H1 (cell line): ENCODE results near the gene CREB3L1. TPM values are rescaled to one million over a fixed set of nuclear protein-coding genes. Genes with fewer than 3 reads are reported as not detected.

ENCODE experiments used
- CTCF ChIA-PET: fragments of 300-600 bp; sonication (Branson Sonifier 250); formaldehyde crosslinking; loops from one replicate; lab custom pipeline; 2021; ENCODE audit not compliant: partially characterized antibody; lab: Charles Lee
- POLR2A ChIA-PET: fragments of 300-600 bp; sonication (Branson Sonifier 250); formaldehyde crosslinking; loops from one replicate; lab custom pipeline; 2021; ENCODE audit warnings: inconsistent platforms; ENCODE audit not compliant: partially characterized antibody; lab: Charles Lee
- DNase-seq, 2 experiments: peaks; one replicate each; pipeline versions ENCODE4 v3.0.0 to v3.0.0-alpha.2; 2010 to 2022; ENCODE audit warnings: low spot score in 2 of 2, low read depth in 1 of 2, mixed read lengths in 1 of 2
- FAIRE-seq: peaks from 2 replicates; lab custom pipeline; 2011; peaks lifted over from hg19 to GRCh38; lab: Jason Lieb, UNC
- H2AFZ ChIP-seq: 2 replicates; pipeline ENCODE4 v1.8.1; 2012; ENCODE audit warnings: low read length, inconsistent platforms
- H2AK5ac ChIP-seq: 2 replicates; pipeline ENCODE4 v1.6.1; 2013; ENCODE audit warnings: low read depth, low read length
- H2BK120ac ChIP-seq: replicated peaks from 2 replicates; pipeline ENCODE3; 2013; ENCODE audit warnings: low read depth, low read length, inconsistent platforms
- H2BK12ac ChIP-seq: 2 replicates; pipeline ENCODE4 v1.6.1; 2013; ENCODE audit warnings: low read depth, low read length
- H2BK15ac ChIP-seq: 2 replicates; pipeline ENCODE4 v1.6.1; 2013; ENCODE audit warnings: low read length
- H2BK20ac ChIP-seq: 2 replicates; pipeline ENCODE4 v1.6.1; 2013; ENCODE audit warnings: low read length
- H2BK5ac ChIP-seq: 2 replicates; pipeline ENCODE4 v1.6.1; 2013; ENCODE audit warnings: low read depth, low read length
- H3K14ac ChIP-seq: 2 replicates; pipeline ENCODE4 v1.6.1; 2013; ENCODE audit warnings: inconsistent platforms; ENCODE audit not compliant: insufficient read length
- H3K18ac ChIP-seq: 2 replicates; pipeline ENCODE4 v1.6.1; 2013; ENCODE audit warnings: low read length; ENCODE audit errors: extremely low read depth
- H3K23ac ChIP-seq: 2 replicates; pipeline ENCODE4 v1.6.1; 2013; ENCODE audit warnings: inconsistent platforms; ENCODE audit not compliant: insufficient read length
- H3K23me2 ChIP-seq: 2 replicates; pipeline ENCODE4 v1.6.1; 2013; ENCODE audit warnings: low read depth, low read length
- H3K27ac ChIP-seq: 2 replicates; pipeline ENCODE4 v1.6.1; 2011; ENCODE audit warnings: low read depth, low read length, inconsistent platforms
- H3K27me3 ChIP-seq, 4 experiments: replicated peaks in 1 of 4; 1 replicate in 1 of 4; 2 replicates in 3 of 4; pipeline versions ENCODE4 v1.6.1 to v1.8.1; 2011 to 2013; ENCODE audit warnings: low read length in 3 of 4, mild to moderate bottlenecking in 3 of 4, inconsistent platforms in 2 of 4, mixed read lengths in 2 of 4, moderate library complexity in 1 of 4; ENCODE audit not compliant: control insufficient read depth in 3 of 4, insufficient read depth in 3 of 4; ENCODE audit errors: extremely low read depth in 1 of 4
- H3K36me3 ChIP-seq, 4 experiments: 2 replicates each; pipeline versions ENCODE4 v1.6.1 to v1.8.1; 2011 to 2013; ENCODE audit warnings: mild to moderate bottlenecking in 4 of 4, low read length in 3 of 4, moderate library complexity in 2 of 4, control low read depth in 1 of 4, inconsistent platforms in 1 of 4; ENCODE audit not compliant: insufficient read depth in 4 of 4, control insufficient read depth in 2 of 4
- H3K4ac ChIP-seq: replicated peaks from 2 replicates; pipeline ENCODE3; 2013; ENCODE audit warnings: low read length, low read depth, mixed read lengths, inconsistent platforms; ENCODE audit not compliant: insufficient read length
- H3K4me1 ChIP-seq, 4 experiments: replicated peaks in 1 of 4; 1 replicate in 1 of 4; 2 replicates in 3 of 4; pipeline versions ENCODE4 v1.6.1 to v1.8.1; 2011 to 2013; ENCODE audit warnings: low read length in 3 of 4, inconsistent platforms in 2 of 4, mixed read lengths in 1 of 4; ENCODE audit not compliant: insufficient read depth in 4 of 4, control insufficient read depth in 3 of 4
- H3K4me2 ChIP-seq, 2 experiments: 2 replicates each; pipeline versions ENCODE4 v1.6.1 to v1.8.1; 2011 to 2013; ENCODE audit warnings: low read depth in 2 of 2, low read length in 2 of 2, control low read depth in 1 of 2, inconsistent platforms in 1 of 2, mild to moderate bottlenecking in 1 of 2; ENCODE audit not compliant: insufficient read depth in 1 of 2
- H3K4me3 ChIP-seq, 4 experiments: fragments of 200-600, 300-600 bp in 1 of 4; sonication (generic), shearing (Covaris generic), sonication (Bioruptor Twin) in 1 of 4; 2 replicates each; pipeline versions ENCODE4 v1.5.1 to v1.8.1; 2011 to 2016; ENCODE audit warnings: low read length in 4 of 4, low read depth in 3 of 4, control low read depth in 2 of 4, inconsistent platforms in 2 of 4, mild to moderate bottlenecking in 2 of 4, mixed read lengths in 1 of 4, moderate library complexity in 1 of 4; ENCODE audit not compliant: insufficient read depth in 2 of 4; ENCODE audit errors: extremely low read depth in 1 of 4
- H3K56ac ChIP-seq: replicated peaks from 2 replicates; pipeline ENCODE3; 2013; ENCODE audit warnings: low read depth, mild to moderate bottlenecking, mixed read lengths, low read length, inconsistent platforms; ENCODE audit not compliant: insufficient read length
- H3K79me1 ChIP-seq: 2 replicates; pipeline ENCODE4 v1.6.1; 2013; ENCODE audit warnings: low read depth, low read length, control low read depth
- H3K79me2 ChIP-seq, 2 experiments: 2 replicates each; pipeline versions ENCODE4 v1.6.1 to v1.8.1; 2012 to 2013; ENCODE audit warnings: low read length in 2 of 2, mild to moderate bottlenecking in 2 of 2, inconsistent platforms in 1 of 2; ENCODE audit not compliant: insufficient read depth in 2 of 2, control insufficient read depth in 1 of 2
- H3K9ac ChIP-seq, 4 experiments: replicated peaks in 1 of 4; 1 replicate in 1 of 4; 2 replicates in 3 of 4; pipeline versions ENCODE4 v1.6.1 to v1.8.1; 2011 to 2013; ENCODE audit warnings: low read depth in 3 of 4, low read length in 3 of 4, control low read depth in 2 of 4, mild to moderate bottlenecking in 2 of 4, moderate library complexity in 2 of 4, inconsistent platforms in 1 of 4; ENCODE audit errors: extremely low read depth in 1 of 4
- H3K9me3 ChIP-seq, 2 experiments: 2 replicates each; pipeline versions ENCODE4 v1.6.1 to v1.8.1; 2012 to 2013; ENCODE audit warnings: mild to moderate bottlenecking in 2 of 2, moderate library complexity in 2 of 2, control low read depth in 1 of 2, inconsistent platforms in 1 of 2, low read depth in 1 of 2, low read length in 1 of 2, mixed read lengths in 1 of 2; ENCODE audit not compliant: insufficient read depth in 2 of 2
- H4K20me1 ChIP-seq, 2 experiments: replicated peaks in 1 of 2; 2 replicates each; pipeline versions ENCODE3 to v1.8.1; 2011 to 2013; ENCODE audit warnings: inconsistent platforms in 2 of 2, low read length in 2 of 2, mild to moderate bottlenecking in 1 of 2; ENCODE audit not compliant: insufficient read depth in 2 of 2, control insufficient read depth in 1 of 2
- H4K5ac ChIP-seq: 2 replicates; pipeline ENCODE4 v1.6.1; 2013; ENCODE audit warnings: low read length, low read depth, mixed read lengths, inconsistent platforms; ENCODE audit not compliant: insufficient read length
- H4K8ac ChIP-seq: 2 replicates; pipeline ENCODE4 v1.8.0; 2013; ENCODE audit warnings: mild to moderate bottlenecking, moderate library complexity, low read length, inconsistent platforms; ENCODE audit not compliant: insufficient read depth; ENCODE audit errors: extremely low read depth
- H4K91ac ChIP-seq: replicated peaks from 2 replicates; pipeline ENCODE3; 2013; ENCODE audit warnings: low read length, mixed read lengths, inconsistent platforms; ENCODE audit not compliant: insufficient read length
- WGBS, 2 experiments: shearing (Covaris generic) in 1 of 2; methylation state at CpG; one replicate each; pipeline versions ENCODE4 v1.1.6 to v1.1.7; 2013 to 2015; ENCODE audit warnings: low lambda C conversion rate in 2 of 2, mixed read lengths in 2 of 2, inconsistent platforms in 1 of 2, low coverage in 1 of 2, missing lambda C conversion rate in 1 of 2; ENCODE audit not compliant: insufficient replicate concordance in 2 of 2, insufficient coverage in 1 of 2, insufficient read length in 1 of 2; ENCODE audit errors: extremely low coverage in 1 of 2, missing lambda C conversion rate in 1 of 2; 5-methylcytosine and 5-hydroxymethylcytosine counted together
- polyA plus RNA-seq, 7 experiments: library from polyadenylated mRNA; depleted of rRNA in 3 of 7; stranded (reverse) in 5 of 7; unstranded in 2 of 7; fragments of >200 nt in 5 of 7; fragments of 200-250 nt in 2 of 7; gene quantifications; 1 replicate in 5 of 7; 2 replicates in 1 of 7; 4 replicates in 1 of 7; pipeline versions ENCODE4 v1.2.1 to v1.2.3, GENCODE V29; 2011 to 2013; ENCODE audit warnings: missing spikeins in 2 of 7, mixed read lengths in 2 of 7
- total RNA-seq: library from RNA; stranded (reverse); fragmentation: NEBNext Ultra II Directional; extraction: Animal tissue kit (Norgen Biotek cat#: 25700); gene quantifications from 2 replicates; pipeline ENCODE4 v1.2.1, GENCODE V29; 2021

Gene CREB3L1
- total and polyA plus RNA-seq, 2 of the 8 experiments (the other 6 are each of a cell fraction or from before 2014, with no cell fraction given) = 4.1 to 12.7 TPM

DNA sequence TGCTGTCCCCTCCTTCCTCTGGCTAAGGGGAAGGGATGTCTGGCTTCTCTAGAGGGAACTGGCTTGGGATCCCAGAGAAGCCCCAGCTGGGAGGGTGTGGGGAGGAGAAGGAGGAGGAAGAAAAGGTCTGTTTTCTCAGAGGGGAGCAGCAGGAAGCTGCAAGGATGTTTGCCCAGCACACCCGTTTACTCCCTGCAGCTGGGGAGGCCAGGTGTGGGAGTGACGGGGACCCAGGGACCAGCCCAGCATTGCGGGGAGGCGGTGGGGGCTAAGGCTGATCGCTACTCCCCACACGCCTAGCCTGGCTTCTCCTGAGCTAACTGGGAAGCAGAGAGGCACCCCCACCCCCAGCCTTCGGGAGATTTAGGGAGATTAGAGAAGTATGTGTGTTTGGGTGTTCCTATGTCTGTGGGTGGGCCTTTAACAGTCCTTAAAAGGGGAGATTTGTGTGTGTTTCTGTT, 3.9 kb downstream of the CREB3L1 start:
- Histone ChIP-seq H3K9ac (no peak overlapping the region; a peak in 1 of 7 replicates), H3K36me3 (no peaks in the 10 kb centered on the region; a peak in 1 of 8 replicates), H2BK120ac (no peak overlapping the region), H2AFZ (no peak overlapping the region), H3K9me3 (no peaks in the 10 kb centered on the region), H4K8ac (peak overlapping the region; percentile 38; the same call in 1 of the 2 replicates), H3K27ac (no peak overlapping the region), H2AK5ac (peak overlapping the region; percentile 45), H4K91ac (peak overlapping the region; percentile 61), H2BK15ac (0 out of 2 replicates have a peak overlapping the region, but pooled peaks have one; percentile 92), H4K5ac (no peak overlapping the region), H3K4me3 (peak overlapping the region in 1 of 4 experiments; percentile 5; a peak in 3 of 8 replicates), H3K23me2 (peaks cover 6% of the 10 kb centered on the region; the same call in 1 of the 2 replicates), H3K14ac (no peak overlapping the region), H3K27me3 (no peaks in the 10 kb centered on the region), H3K4me2 (peak overlapping the region; percentile 36 to 50), H3K4me1 (peaks cover 18 to 32% (median 22%) of the 10 kb centered on the region in 4 experiments; a peak in 6 of 7 replicates), H2BK20ac (no peak overlapping the region; the same call in 1 of the 2 replicates), H3K79me2 (no peaks in the 10 kb centered on the region; a peak in 1 of 4 replicates), H4K20me1 (no peaks in the 10 kb centered on the region), H2BK5ac (peak overlapping the region; percentile 13; the same call in 1 of the 2 replicates), H3K4ac (peak overlapping the region; percentile 50), H2BK12ac (0 out of 2 replicates have a peak overlapping the region, but pooled peaks have one; percentile 32), H3K56ac (no peak overlapping the region), H3K79me1 (no peaks in the 10 kb centered on the region; the same call in 1 of the 2 replicates), H3K23ac (no peak overlapping the region), H3K18ac (peak overlapping the region; percentile 25; the same call in 1 of the 2 replicates)
- DNase-seq = peak in 1 of 2 experiments; percentile 54
- ChIA-PET POLR2A (interaction anchor here (1.0 to 5.4 kb wide), 5 partner anchors 9 to 51 kb away, joined by 3 to 43 read pairs (median 3); no protein-coding TSS in a partner anchor), CTCF (interaction anchor here (0.9 to 7.9 kb wide), 5 partner anchors 9 to 37 kb away, joined by 3 to 224 read pairs (median 5); no protein-coding TSS in a partner anchor)
- WGBS, 2 experiments = 18% methylated on average over 7 of the region's 7 CpGs; no CpG with 5 or more reads in 1 of the 2 experiments
- no peak for FAIRE-seq
